ENCODE measurements around the gene CPLX4.

The CPLX4 gene

GRCh38 chr18:59318460-59319050 is at the start of gene CPLX4:
Gene CPLX4, minus strand, starts transcription at chr18:59318649. Its CDS starts 187 bp downstream, at chr18:59318462.
- no peak for DNase-seq (ENCODE audit: low read depth in 1 of 2, low spot score in 1 of 2)

DNA sequence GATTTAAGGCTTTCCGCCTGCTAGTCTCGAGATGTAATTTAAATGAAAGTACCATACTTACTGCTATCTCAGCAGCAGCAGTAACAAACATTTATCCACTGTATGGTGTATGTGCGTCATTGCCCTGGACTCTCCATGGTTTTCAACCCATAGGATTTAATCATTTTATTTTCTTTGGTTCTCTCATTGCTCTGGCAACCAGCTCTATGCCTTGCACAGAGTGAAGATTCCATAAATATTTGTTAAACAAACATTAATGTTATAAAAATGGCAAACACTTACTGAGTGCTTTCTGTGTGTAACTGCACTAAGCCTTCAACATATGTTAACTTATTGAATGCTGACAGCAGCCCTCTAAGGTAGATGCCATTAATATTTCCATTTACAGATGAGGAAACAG is 41.9 kb upstream of the CPLX4 start:
- no peak for DNase-seq (ENCODE audit: low read depth in 1 of 2, low spot score in 1 of 2)

DNA sequence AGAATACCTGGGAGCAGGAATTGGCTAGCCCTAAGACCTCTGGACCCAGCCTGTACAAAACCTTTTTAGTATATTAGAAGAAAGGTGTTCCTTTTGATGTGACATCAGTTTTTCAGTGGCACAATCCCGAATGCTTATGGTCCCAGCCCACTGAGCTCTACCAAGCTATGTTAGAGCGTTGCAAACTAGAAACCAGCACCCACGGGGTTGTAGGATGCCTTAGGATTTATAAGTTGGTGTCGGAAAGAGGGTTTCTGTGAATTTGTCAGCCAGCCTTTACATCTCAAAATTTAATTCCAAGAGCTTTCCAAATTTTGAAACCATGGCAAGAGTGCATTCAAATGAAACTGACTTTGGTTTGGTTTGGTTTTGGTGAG is 41.1 kb upstream of the CPLX4 start:
- no peak for DNase-seq (ENCODE audit: low read depth in 1 of 2, low spot score in 1 of 2)

DNA sequence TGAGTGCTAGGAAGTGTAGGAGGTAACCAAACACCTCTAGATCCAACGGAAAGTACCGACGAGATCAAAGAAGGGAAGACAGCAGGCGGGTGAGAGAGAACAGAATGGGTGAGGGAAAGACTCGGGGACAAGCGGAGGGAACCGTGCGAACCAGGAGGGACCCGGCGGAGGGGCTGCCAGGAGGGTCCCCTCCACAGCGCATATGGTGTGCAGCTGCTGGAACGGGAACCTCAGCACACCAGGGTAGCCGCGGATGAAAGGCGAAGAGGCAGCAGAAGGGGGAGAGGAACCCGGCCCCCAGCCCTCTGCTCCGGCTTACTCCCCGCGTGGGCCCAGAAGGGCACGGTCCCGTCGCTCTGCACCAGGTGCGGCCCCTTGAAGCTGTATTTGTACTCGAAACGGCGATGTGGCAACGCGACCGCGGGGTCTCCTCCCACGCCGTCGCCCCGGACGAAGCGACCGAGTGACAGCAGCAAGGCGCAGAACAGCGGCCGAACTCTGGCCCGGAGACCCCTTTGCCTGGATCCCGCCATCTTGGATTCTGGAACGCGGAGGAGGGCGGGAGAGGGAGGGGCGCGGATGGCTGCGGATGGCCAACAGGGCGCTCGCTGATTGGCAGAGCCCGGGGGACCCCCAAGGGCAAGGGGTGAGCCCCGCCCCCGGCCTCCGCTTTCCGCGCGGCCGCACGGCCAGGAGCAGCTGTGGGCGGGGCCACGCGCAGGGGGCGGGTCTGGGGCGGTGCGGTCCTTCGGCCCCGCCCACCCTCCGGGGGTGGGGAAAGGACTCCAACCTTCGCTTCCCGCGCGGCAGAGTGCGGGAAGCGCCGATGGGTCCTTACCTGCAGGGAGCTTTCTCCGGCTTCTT is 40.5 kb upstream of the CPLX4 start, which contains the start of gene LMAN1:
Gene LMAN1 (minus strand): TSS at position 554 of the 864 bp plus-strand sequence. CDS start 21 bp downstream, at position 533.
- DNase-seq (ENCODE audit: low read depth in 1 of 2, low spot score in 1 of 2): peak; percentile 86 to 88

DNA sequence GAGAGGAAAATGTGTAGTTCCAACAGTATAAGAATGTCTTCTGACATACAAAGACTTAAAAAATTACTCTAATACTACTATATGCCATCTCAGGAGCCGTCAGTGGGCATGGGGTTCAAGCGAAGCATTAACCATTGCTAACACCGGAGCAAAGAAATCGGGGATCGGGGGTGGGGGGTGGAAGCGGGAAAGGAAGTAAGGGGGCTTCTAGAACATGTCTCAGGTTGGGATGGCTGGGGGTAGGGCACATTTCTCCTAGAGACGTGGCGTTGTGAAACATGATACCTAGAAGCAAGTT is 39.9 kb upstream of the CPLX4 start:
- DNase-seq (ENCODE audit: low read depth in 1 of 2, low spot score in 1 of 2): no peak

- DNase-seq (ENCODE audit: low read depth in 1 of 2, low spot score in 1 of 2): peak in 1 of 2 donors; percentile 7
These were observed 39.5 kb upstream of the CPLX4 start for GRCh38 chr18:59357928-59358327.

GRCh38 chr18:59354731-59355130 is 36.3 kb upstream of the CPLX4 start:
- DNase-seq (ENCODE audit: low read depth in 1 of 2, low spot score in 1 of 2): no peak

DNA sequence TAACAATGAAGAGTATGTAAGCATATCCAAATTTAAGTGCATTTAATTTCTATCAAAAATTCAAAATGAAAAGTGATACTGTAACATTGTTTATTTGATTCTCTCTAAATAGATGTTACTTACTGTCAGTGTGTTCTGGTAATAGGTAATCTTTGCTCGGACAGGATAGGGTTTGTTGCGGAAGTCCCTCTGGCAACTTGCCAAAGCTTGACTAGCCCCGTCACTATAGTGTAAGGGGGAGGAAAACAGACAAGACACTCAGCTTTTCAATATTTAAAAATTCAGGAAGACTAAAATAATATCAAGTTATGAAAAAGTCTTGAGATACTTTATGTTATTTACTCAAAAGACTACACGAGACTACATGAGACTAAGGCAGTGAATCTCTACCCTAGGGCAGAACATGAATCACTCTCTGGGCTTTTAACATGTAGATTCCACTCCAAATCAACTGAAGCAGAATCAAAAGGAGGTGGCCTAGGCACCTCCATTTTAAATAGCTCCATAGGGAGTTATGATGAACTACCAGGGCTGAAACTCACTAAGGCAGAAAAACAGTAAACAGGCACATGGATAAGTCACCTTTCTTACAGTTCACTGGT is 34.7 kb upstream of the CPLX4 start:
- DNase-seq (ENCODE audit: low read depth in 1 of 2, low spot score in 1 of 2): no peak

- no peak for DNase-seq (ENCODE audit: low read depth in 1 of 2, low spot score in 1 of 2)
These were observed 33.9 kb upstream of the CPLX4 start for GRCh38 chr18:59352250-59352855.

- DNase-seq (ENCODE audit: low read depth in 1 of 2, low spot score in 1 of 2): no peak
These were observed 27.1 kb upstream of the CPLX4 start for GRCh38 chr18:59345556-59345955.

DNA sequence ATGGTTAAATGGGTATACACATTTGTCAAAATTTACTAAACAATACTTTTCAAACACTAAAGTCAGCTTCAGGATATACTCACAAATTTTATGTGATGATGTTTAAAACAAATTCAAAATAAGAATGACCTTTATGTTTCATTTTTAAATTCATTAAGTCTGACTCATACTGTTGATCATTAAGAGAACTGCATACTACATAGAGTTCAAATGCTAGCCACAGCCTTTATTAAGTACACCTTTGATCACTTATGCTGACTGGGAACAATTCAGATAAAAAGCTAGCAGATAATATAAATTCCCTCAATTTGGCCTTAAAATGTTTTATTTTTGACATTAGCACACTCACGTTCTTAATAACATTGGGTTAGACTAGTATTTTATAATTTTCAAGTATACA is 26.5 kb upstream of the CPLX4 start:
- no peak for DNase-seq (ENCODE audit: low read depth in 1 of 2, low spot score in 1 of 2)

DNA sequence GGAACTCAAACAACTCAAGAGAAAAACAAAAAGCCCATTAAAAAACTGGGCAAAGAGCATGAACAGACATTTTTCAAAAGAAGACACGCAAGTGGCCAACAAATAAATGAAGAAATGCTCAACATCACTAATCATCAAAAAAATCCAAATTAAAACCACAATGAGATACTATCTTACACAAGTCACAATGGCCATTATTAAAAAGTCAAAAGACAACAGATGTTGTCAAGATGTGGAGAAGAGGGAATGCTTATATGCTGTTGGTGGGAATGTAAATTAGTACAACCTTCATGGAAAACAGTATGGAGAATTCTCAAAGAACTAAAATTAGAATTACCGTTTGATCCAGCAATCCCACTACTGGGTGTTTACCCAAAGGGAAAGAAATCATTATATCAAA is 25.5 kb upstream of the CPLX4 start:
- DNase-seq (ENCODE audit: low read depth in 1 of 2, low spot score in 1 of 2): no peak

DNA sequence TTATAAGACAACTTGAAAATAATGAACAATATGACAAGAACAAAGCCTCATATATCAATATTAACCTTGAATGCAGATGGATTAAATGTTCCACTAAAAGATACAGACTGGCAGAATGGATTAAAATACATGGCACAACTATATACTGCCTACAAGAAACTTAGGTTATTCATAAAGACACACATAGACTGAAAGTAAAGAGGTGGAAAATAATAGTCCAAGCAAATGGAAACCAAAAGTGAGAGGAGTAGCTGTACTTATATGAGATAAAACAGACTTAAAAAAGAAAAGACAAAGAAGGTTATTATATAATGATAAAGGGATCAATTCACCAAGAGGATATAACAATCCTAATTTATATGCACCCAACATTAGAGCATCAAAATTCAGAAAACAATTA is 22.4 kb upstream of the CPLX4 start:
- DNase-seq (ENCODE audit: low read depth in 1 of 2, low spot score in 1 of 2): no peak

- DNase-seq (ENCODE audit: low read depth in 1 of 2, low spot score in 1 of 2): no peak
These were observed 21.9 kb upstream of the CPLX4 start for GRCh38 chr18:59340312-59340711.

GRCh38 chr18:59332986-59333385 is 14.5 kb upstream of the CPLX4 start:
- DNase-seq (ENCODE audit: low read depth in 1 of 2, low spot score in 1 of 2): no peak

- no peak for DNase-seq (ENCODE audit: low read depth in 1 of 2, low spot score in 1 of 2)
These were observed 10.2 kb upstream of the CPLX4 start for GRCh38 chr18:59328683-59329082.

- no peak for DNase-seq (ENCODE audit: low read depth in 1 of 2, low spot score in 1 of 2)
These were observed 7.5 kb upstream of the CPLX4 start for GRCh38 chr18:59325965-59326364.

GRCh38 chr18:59324623-59324971 is 6.1 kb upstream of the CPLX4 start:
- no peak for DNase-seq (ENCODE audit: low read depth in 1 of 2, low spot score in 1 of 2)

GRCh38 chr18:59323931-59324622 is 5.6 kb upstream of the CPLX4 start:
- DNase-seq (ENCODE audit: low read depth in 1 of 2, low spot score in 1 of 2): no peak

GRCh38 chr18:59311631-59312030 is 6.8 kb downstream of the CPLX4 start:
- DNase-seq (ENCODE audit: low read depth in 1 of 2, low spot score in 1 of 2): no peak

DNA sequence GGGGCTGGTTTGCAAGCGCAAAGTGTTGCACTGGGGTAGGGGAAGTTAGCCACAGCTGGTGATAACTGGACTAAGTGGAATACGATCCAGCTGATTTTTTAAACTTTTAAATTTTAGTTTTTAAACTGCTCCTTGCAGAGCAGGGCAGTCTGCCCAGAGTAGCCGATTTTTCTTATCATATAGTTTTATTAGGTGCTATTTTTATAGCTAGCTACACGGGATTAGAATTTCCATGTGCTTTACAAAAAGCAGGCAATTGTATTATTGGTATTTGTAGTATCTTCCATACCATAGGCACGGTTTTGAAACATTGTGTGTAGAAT is 9.6 kb downstream of the CPLX4 start:
- DNase-seq (ENCODE audit: low read depth in 1 of 2, low spot score in 1 of 2): no peak
